Panc1 (cell line): ENCODE results near the gene HES3. TPM values are rescaled to one million over a fixed set of nuclear protein-coding genes. Genes with fewer than 3 reads are reported as not detected.

Experiments
- ATAC-seq: fragments of 200-7000 bp; cut with Tn5 transposase; 2 replicates; pipeline ENCODE4 v1.9.1; 2020; ENCODE audit warnings: mild to moderate bottlenecking, moderate library complexity
- BruUV-seq: library from RNA; stranded (reverse); fragments of 400-500 nt; replicated peaks from 2 replicates; lab custom pipeline; 2021; lab: Mats Ljungman, UMichigan
- CTCF ChIA-PET: fragments of 300-600 bp; sonication (Branson Sonifier 250); formaldehyde crosslinking; loops from one replicate; lab custom pipeline; 2022; ENCODE audit warnings: antibody characterized with exemption; lab: Charles Lee
- POLR2A ChIA-PET: fragments of 300-600 bp; sonication (Branson Sonifier 250); formaldehyde crosslinking; loops from one replicate; lab custom pipeline; 2022; ENCODE audit warnings: antibody characterized with exemption; lab: Charles Lee
- DNase-seq: peaks from one replicate; pipeline ENCODE4 v3.0.0-alpha.2; 2010; ENCODE audit warnings: low read depth, low spot score
- H3K27ac ChIP-seq: 2 replicates; pipeline ENCODE4 v1.5.1; 2011; ENCODE audit warnings: mild to moderate bottlenecking, low read length, inconsistent platforms
- H3K27me3 ChIP-seq: fragments of 200-500 bp; sonication (Bioruptor generic); 2 replicates; pipeline ENCODE4 v1.6.0; 2014; ENCODE audit warnings: low read length, inconsistent platforms; ENCODE audit not compliant: control insufficient read depth, insufficient read depth
- H3K36me3 ChIP-seq: fragments of 200-500 bp; sonication (Bioruptor generic); 2 replicates; pipeline ENCODE4 v1.5.1; 2014; ENCODE audit warnings: inconsistent platforms, mild to moderate bottlenecking, low read length, moderate library complexity; ENCODE audit not compliant: control insufficient read depth, insufficient read depth
- H3K4me1 ChIP-seq: 2 replicates; pipeline ENCODE4 v1.5.1; 2011; ENCODE audit warnings: inconsistent platforms, mild to moderate bottlenecking, low read length, moderate library complexity; ENCODE audit not compliant: control insufficient read depth, insufficient read depth
- H3K4me3 ChIP-seq, 2 experiments: 2 replicates each; pipeline ENCODE4 v1.5.1; 2011 to 2012; ENCODE audit warnings: low read depth in 2 of 2, low read length in 2 of 2, mild to moderate bottlenecking in 2 of 2, inconsistent platforms in 1 of 2, moderate library complexity in 1 of 2
- H3K9me3 ChIP-seq: fragments of 200-500 bp; sonication (Bioruptor generic); 2 replicates; pipeline ENCODE4 v1.5.1; 2014; ENCODE audit warnings: low read depth, mild to moderate bottlenecking, inconsistent platforms, low read length, moderate library complexity; ENCODE audit not compliant: control insufficient read depth, insufficient read depth
- CTCF ChIP-seq: fragments of 450-650 bp; IDR thresholded peaks from 2 replicates; pipeline ENCODE4 v1.5.1; 2017; ENCODE audit warnings: mild to moderate bottlenecking
- POLR2AphosphoS5 ChIP-seq: IDR thresholded peaks from 2 replicates; pipeline ENCODE4 v1.6.1; 2012; ENCODE audit warnings: mild to moderate bottlenecking, low read depth, low read length, moderate library complexity
- REST ChIP-seq, 2 experiments: IDR thresholded peaks; 2 replicates each; pipeline ENCODE4 v1.6.1; 2011 to 2012; ENCODE audit warnings: low read depth in 2 of 2, control low read depth in 1 of 2, low read length in 1 of 2, mild to moderate bottlenecking in 1 of 2, moderate library complexity in 1 of 2; ENCODE audit not compliant: insufficient read depth in 1 of 2
- SIN3A ChIP-seq: IDR thresholded peaks from 2 replicates; pipeline ENCODE4 v1.6.1; 2012; ENCODE audit warnings: low read depth, mild to moderate bottlenecking, low read length, moderate library complexity, borderline replicate concordance; ENCODE audit not compliant: insufficient read depth
- TCF7L2 ChIP-seq: IDR thresholded peaks from 2 replicates; pipeline ENCODE4 v1.6.1; 2011; ENCODE audit warnings: mild to moderate bottlenecking, low read depth, low read length, inconsistent platforms
- in situ Hi-C: cut with HindIII; loops from 2 replicates; pipeline ENCODE4 v1.10.0; 2016; ENCODE audit warnings: low sequenced_read_pairs, low pct_unique_long_range_greater_than_20kb
- intact Hi-C: fragments of 100-400 bp; cut with micrococcal nuclease; formaldehyde crosslinking; loops from one replicate; pipeline ENCODE4 v1.10.0; 2022; ENCODE audit not compliant: unreplicated experiment
- total RNA-seq: library from RNA; stranded (reverse); gene quantifications from one replicate; pipeline ENCODE4 v1.2.1, GENCODE V29; 2021; ENCODE audit not compliant: unreplicated experiment

The HES3 gene
- total RNA-seq, 1 experiment from 2014 or later: not detected

GRCh38 chr1:6279066-6279465, 35.1 kb downstream of the HES3 start:
- DNase-seq: no peak
- intact Hi-C loops: no loop called here
- Histone ChIP-seq H3K27me3 (no peaks in the 10 kb centered on the region), H3K27ac (no peak overlapping the region), H3K36me3 (no peaks in the 10 kb centered on the region), H3K9me3 (no peaks in the 10 kb centered on the region), H3K4me3 (no peak overlapping the region), H3K4me1 (no peaks in the 10 kb centered on the region)
- POLR2A ChIA-PET: interaction anchor here (0.5 kb wide), 1 partner anchor 25 kb away, joined by 7 read pairs; no protein-coding TSS in a partner anchor
- in situ Hi-C loops: no loop called here
- ATAC-seq: no peak
- CTCF ChIA-PET: no interaction called here
- no TSS peak for BruUV-seq
- TF ChIP-seq TCF7L2 (no peak), REST (IDR thresholded peaks at IDR 0.05; ENCODE audit: insufficient read depth in 1 of 2, low read depth in 2 of 2, low read length in 1 of 2) (no peak), CTCF (no peak), SIN3A (no peak), POLR2AphosphoS5 (no peak)

- ChIA-PET CTCF (interaction anchor here (0.7 kb wide), 1 partner anchor 43 kb away, joined by 3 read pairs; no protein-coding TSS in a partner anchor), POLR2A (interaction anchor here (0.5 kb wide), 1 partner anchor 24 kb away, joined by 7 read pairs; no protein-coding TSS in a partner anchor)
- H3K36me3 ChIP-seq: no peaks in the 10 kb centered on the region
- no peak for DNase-seq
- no peaks in the 10 kb centered on the region for H3K9me3 ChIP-seq
- no peak for ATAC-seq
- no peaks in the 10 kb centered on the region for H3K27me3 ChIP-seq
- intact Hi-C loops: no loop called here
- H3K4me1 ChIP-seq: no peaks in the 10 kb centered on the region
- TF ChIP-seq SIN3A: no peak
- no peak for TF ChIP-seq POLR2AphosphoS5
- no peak for TF ChIP-seq REST (IDR thresholded peaks at IDR 0.05; ENCODE audit: insufficient read depth in 1 of 2, low read depth in 2 of 2, low read length in 1 of 2)
- TF ChIP-seq TCF7L2: no peak
- no peak for TF ChIP-seq CTCF
- no TSS peak for BruUV-seq
- no peak overlapping the region for H3K27ac ChIP-seq
- no peak overlapping the region for H3K4me3 ChIP-seq
- in situ Hi-C loops: no loop called here
Measured at GRCh38 chr1:6279613-6280383, 35.8 kb downstream of the HES3 start.
